Omental fat pad (tissue), 4 donors: ENCODE results near the gene NRG3. TPM values are rescaled to one million over a fixed set of nuclear protein-coding genes. Genes with fewer than 3 reads are reported as not detected.

Experiments
- ATAC-seq: fragments of 150-250 bp; one replicate; pipeline ENCODE4 v1.9.1; 2016; ENCODE audit warnings: mild to moderate bottlenecking, moderate library complexity; ENCODE audit not compliant: low FRiP score
- DNase-seq: peaks from one replicate; pipeline ENCODE4 v3.0.0-alpha.2; 2019; ENCODE audit warnings: low spot score
- CTCF ChIP-seq, 3 donors: fragments of 450-650 bp; IDR thresholded peaks; one replicate each; pipeline ENCODE4 v1.5.1; 2016 to 2017; ENCODE audit warnings: antibody characterized with exemption in 3 of 3, mild to moderate bottlenecking in 3 of 3, moderate library complexity in 2 of 3
- total RNA-seq, 4 donors: library from RNA; depleted of rRNA; stranded (reverse); fragments of >200 nt; gene quantifications; one replicate each; pipeline ENCODE4 v1.1.0, GENCODE V29; 2016

Gene NRG3
- total RNA-seq, 4 donors from 2014 or later: 0.19 to 0.47 (median 0.38) TPM; not detected in 1

- no peak for DNase-seq
- TF ChIP-seq CTCF (IDR thresholded peaks at IDR 0.05): no peak
- no peak for ATAC-seq
Observed at GRCh38 chr10:82468453-82468852, 593.5 kb downstream of the NRG3 start.

GRCh38 chr10:82472406-82473335, 597.7 kb downstream of the NRG3 start:
- ATAC-seq (no peak), DNase-seq (no peak)
- no peak for TF ChIP-seq CTCF (IDR thresholded peaks at IDR 0.05)

GRCh38 chr10:82477776-82478175, 602.8 kb downstream of the NRG3 start:
- ATAC-seq: no peak
- no peak for TF ChIP-seq CTCF (IDR thresholded peaks at IDR 0.05)
- no peak for DNase-seq

- ATAC-seq (no peak), DNase-seq (no peak)
- no peak for TF ChIP-seq CTCF (IDR thresholded peaks at IDR 0.05)
Observed at GRCh38 chr10:82492647-82493046, 617.7 kb downstream of the NRG3 start.

GRCh38 chr10:82496114-82496513, 621.1 kb downstream of the NRG3 start:
- TF ChIP-seq CTCF (IDR thresholded peaks at IDR 0.05): no peak
- ATAC-seq: no peak
- DNase-seq: no peak

GRCh38 chr10:82497439-82497838, 622.4 kb downstream of the NRG3 start:
- no peak for ATAC-seq
- TF ChIP-seq CTCF (IDR thresholded peaks at IDR 0.05): no peak
- no peak for DNase-seq

- TF ChIP-seq CTCF (IDR thresholded peaks at IDR 0.05): no peak
- ATAC-seq (no peak), DNase-seq (no peak)
Observed at GRCh38 chr10:82498976-82499375, 624.0 kb downstream of the NRG3 start.
